H9 (cell line): ENCODE data around the gene RAB31. TPM values are rescaled to one million over a fixed set of nuclear protein-coding genes. Genes with fewer than 3 reads are reported as not detected.

Source experiments
- DNase-seq: peaks from one replicate; pipeline ENCODE4 v3.0.0-alpha.2; 2017
- H2AFZ ChIP-seq: one replicate; pipeline ENCODE4 v1.6.1; 2013; ENCODE audit warnings: mild to moderate bottlenecking, low read length, control low read depth, moderate library complexity
- H2AK5ac ChIP-seq: 2 replicates; pipeline ENCODE4 v1.6.1; 2013; ENCODE audit warnings: low read length, control low read depth, mixed read lengths; ENCODE audit not compliant: insufficient read length
- H2BK120ac ChIP-seq: one replicate; pipeline ENCODE4 v1.6.1; 2013; ENCODE audit warnings: low read depth, mild to moderate bottlenecking, low read length, control low read depth, inconsistent platforms; ENCODE audit not compliant: poor library complexity, severe bottlenecking
- H2BK12ac ChIP-seq: 2 replicates; pipeline ENCODE4 v1.6.1; 2013; ENCODE audit warnings: low read length, control low read depth, mixed read lengths, low read depth; ENCODE audit not compliant: insufficient read length
- H2BK15ac ChIP-seq: 2 replicates; pipeline ENCODE4 v1.6.1; 2013; ENCODE audit warnings: low read depth, low read length, control low read depth
- H2BK20ac ChIP-seq: one replicate; pipeline ENCODE4 v1.6.1; 2013; ENCODE audit warnings: low read depth, mild to moderate bottlenecking, low read length, control low read depth, inconsistent platforms; ENCODE audit not compliant: poor library complexity, severe bottlenecking
- H2BK5ac ChIP-seq: 2 replicates; pipeline ENCODE4 v1.6.1; 2013; ENCODE audit warnings: low read length, control low read depth, mixed read lengths; ENCODE audit not compliant: insufficient read length
- H3K14ac ChIP-seq: 2 replicates; pipeline ENCODE4 v1.6.1; 2013; ENCODE audit warnings: low read length, control low read depth; ENCODE audit not compliant: insufficient read depth
- H3K18ac ChIP-seq: 2 replicates; pipeline ENCODE4 v1.6.1; 2013; ENCODE audit warnings: low read depth, mild to moderate bottlenecking, mixed read lengths, low read length, control low read depth; ENCODE audit not compliant: insufficient read length
- H3K23ac ChIP-seq: 2 replicates; pipeline ENCODE4 v1.6.1; 2013; ENCODE audit warnings: low read length, control low read depth, mixed read lengths, low read depth; ENCODE audit not compliant: insufficient read length
- H3K23me2 ChIP-seq: 2 replicates; pipeline ENCODE4 v1.6.1; 2013; ENCODE audit warnings: low read depth, mild to moderate bottlenecking, mixed read lengths, low read length, control low read depth; ENCODE audit not compliant: insufficient read length, poor library complexity, severe bottlenecking
- H3K27ac ChIP-seq: 2 replicates; pipeline ENCODE4 v1.5.1; 2013; ENCODE audit warnings: low read length, control low read depth, mixed read lengths, low read depth; ENCODE audit not compliant: insufficient read length
- H3K27me3 ChIP-seq: 2 replicates; pipeline ENCODE4 v1.6.1; 2013; ENCODE audit warnings: low read length, control low read depth, inconsistent platforms; ENCODE audit not compliant: insufficient read depth
- H3K4ac ChIP-seq: 2 replicates; pipeline ENCODE4 v1.6.1; 2013; ENCODE audit warnings: low read depth, mild to moderate bottlenecking, control low read depth, inconsistent platforms, low read length, moderate library complexity
- H3K4me1 ChIP-seq: 2 replicates; pipeline ENCODE4 v1.6.1; 2013; ENCODE audit warnings: low read length, control low read depth, inconsistent platforms; ENCODE audit not compliant: insufficient read depth
- H3K4me2 ChIP-seq: 2 replicates; pipeline ENCODE4 v1.6.1; 2013; ENCODE audit warnings: low read length, control low read depth, mixed read lengths; ENCODE audit not compliant: insufficient read length, insufficient read depth
- H3K56ac ChIP-seq: 2 replicates; pipeline ENCODE4 v1.6.1; 2013; ENCODE audit warnings: low read depth, mild to moderate bottlenecking, mixed read lengths, low read length, control low read depth; ENCODE audit not compliant: insufficient read length
- H3K79me1 ChIP-seq: 2 replicates; pipeline ENCODE4 v1.6.1; 2013; ENCODE audit warnings: low read depth, mild to moderate bottlenecking, moderate library complexity, low read length, control low read depth, inconsistent platforms; ENCODE audit not compliant: insufficient read depth, poor library complexity, severe bottlenecking
- H3K79me2 ChIP-seq: 2 replicates; pipeline ENCODE4 v1.6.1; 2013; ENCODE audit warnings: low read length, control low read depth, inconsistent platforms; ENCODE audit not compliant: insufficient read depth
- H3K9ac ChIP-seq: 2 replicates; pipeline ENCODE4 v1.6.1; 2013; ENCODE audit warnings: low read length, control low read depth, mixed read lengths; ENCODE audit not compliant: insufficient read length; ENCODE audit errors: extremely low read depth
- H3K9me3 ChIP-seq: one replicate; pipeline ENCODE4 v1.6.1; 2013; ENCODE audit warnings: low read depth, low read length, inconsistent platforms; ENCODE audit not compliant: control insufficient read depth
- H3T11ph ChIP-seq: one replicate; pipeline ENCODE4 v1.6.1; 2013; ENCODE audit warnings: mild to moderate bottlenecking, low read length, control low read depth, inconsistent platforms
- H4K20me1 ChIP-seq: one replicate; pipeline ENCODE4 v1.6.1; 2013; ENCODE audit not compliant: control insufficient read depth, insufficient read length, insufficient read depth
- H4K5ac ChIP-seq: 2 replicates; pipeline ENCODE4 v1.6.1; 2013; ENCODE audit warnings: low read depth, mild to moderate bottlenecking, mixed read lengths, low read length, control low read depth; ENCODE audit not compliant: insufficient read length
- H4K8ac ChIP-seq: replicated peaks from 2 replicates; pipeline ENCODE4 v1.6.1; 2013; ENCODE audit warnings: low read length, control low read depth, mixed read lengths, low read depth; ENCODE audit not compliant: insufficient read length
- H4K91ac ChIP-seq: 2 replicates; pipeline ENCODE4 v1.6.1; 2013; ENCODE audit warnings: low read depth, mild to moderate bottlenecking, moderate library complexity, mixed read lengths, low read length, control low read depth; ENCODE audit not compliant: insufficient read length
- H3K27ac Mint-ChIP-seq, 3 experiments: 2 replicates in 2 of 3; 3 replicates in 1 of 3; pipeline ENCODE4 v1.8.0; 2020 to 2021; ENCODE audit warnings: mixed read lengths in 3 of 3, mild to moderate bottlenecking in 1 of 3, moderate library complexity in 1 of 3
- H3K27me3 Mint-ChIP-seq: 2 replicates; pipeline ENCODE4 v1.8.0; 2021; ENCODE audit warnings: low read depth, mild to moderate bottlenecking, moderate library complexity, mixed read lengths
- H3K36me3 Mint-ChIP-seq, 3 experiments: 2 replicates in 2 of 3; 3 replicates in 1 of 3; pipeline ENCODE4 v1.8.0; 2020 to 2021; ENCODE audit warnings: low read depth in 3 of 3, mixed read lengths in 3 of 3; ENCODE audit not compliant: insufficient read depth in 1 of 3
- H3K4me1 Mint-ChIP-seq, 2 experiments: 2 replicates each; pipeline ENCODE4 v1.8.0; 2020; ENCODE audit warnings: mixed read lengths in 2 of 2
- H3K4me3 Mint-ChIP-seq, 2 experiments: 2 replicates in 1 of 2; 3 replicates in 1 of 2; pipeline ENCODE4 v1.8.0; 2020 to 2021; ENCODE audit warnings: mild to moderate bottlenecking in 2 of 2, mixed read lengths in 2 of 2, moderate library complexity in 1 of 2
- H3K9me3 Mint-ChIP-seq, 2 experiments: 2 replicates in 1 of 2; 3 replicates in 1 of 2; pipeline ENCODE4 v1.8.0; 2020; ENCODE audit warnings: mild to moderate bottlenecking in 2 of 2, mixed read lengths in 2 of 2, moderate library complexity in 1 of 2
- CTCF ChIP-seq: fragments of 200-600 bp; sonication (generic); conservative IDR thresholded peaks from 3 replicates; pipeline ENCODE4 v1.8.0; 2021; ENCODE audit warnings: antibody characterized with exemption, mild to moderate bottlenecking
- WGBS: extraction: QIAGEN DNeasy Blood & Tissue Kit; methylation state at CpG from one replicate; pipeline ENCODE4 v1.1.7; 2013; ENCODE audit warnings: missing lambda C conversion rate, low lambda C conversion rate, mixed read lengths; ENCODE audit not compliant: insufficient read length; ENCODE audit errors: extremely low coverage; 5-methylcytosine and 5-hydroxymethylcytosine counted together
- total RNA-seq: library from RNA; stranded (reverse); gene quantifications from 2 replicates; pipeline ENCODE4 v1.2.1, GENCODE V29; 2021

RAB31 gene
- total RNA-seq, 1 experiment from 2014 or later, result 22.4 TPM

GRCh38 chr18:9735879-9736278, 27.8 kb downstream of the RAB31 start:
- no peak for TF ChIP-seq CTCF
- H2BK5ac ChIP-seq, result no peak overlapping the region
- H2BK15ac ChIP-seq, result no peak overlapping the region
- no CpG with 5 or more reads among the region's 4 CpGs for WGBS
- Mint-ChIP-seq H3K27ac (no peak overlapping the region; a peak in 1 of 7 replicates), H3K36me3 (no peaks in the 10 kb centered on the region), H3K27me3 (no peaks in the 10 kb centered on the region), H3K4me3 (no peak overlapping the region), H3K9me3 (no peaks in the 10 kb centered on the region), H3K4me1 (peaks cover 10 to 13% of the 10 kb centered on the region in 2 experiments)
- no peak overlapping the region for H2BK120ac ChIP-seq
- no peak overlapping the region for H3K23ac ChIP-seq
- H2BK12ac ChIP-seq, result no peak overlapping the region
- no peaks in the 10 kb centered on the region for H3K9me3 ChIP-seq
- no peaks in the 10 kb centered on the region for H3K27me3 ChIP-seq
- H3K4me2 ChIP-seq, result no peak overlapping the region
- no peaks in the 10 kb centered on the region for H3K79me1 ChIP-seq
- no peak overlapping the region for H3K27ac ChIP-seq
- H3K9ac ChIP-seq, result no peak overlapping the region
- H3K4me1 ChIP-seq, result no peaks in the 10 kb centered on the region
- H3K23me2 ChIP-seq, result no peaks in the 10 kb centered on the region
- H3K79me2 ChIP-seq, result no peaks in the 10 kb centered on the region
- H2BK20ac ChIP-seq, result no peak overlapping the region
- no peak overlapping the region for H4K8ac ChIP-seq
- H2AFZ ChIP-seq, result no peak overlapping the region
- DNase-seq, result no peak
- no peak overlapping the region for H4K5ac ChIP-seq
- H2AK5ac ChIP-seq, result no peak overlapping the region
- H3K56ac ChIP-seq, result no peak overlapping the region
- no peak overlapping the region for H4K91ac ChIP-seq
- no peak overlapping the region for H3K4ac ChIP-seq
- H3T11ph ChIP-seq, result no peak overlapping the region
- H3K14ac ChIP-seq, result no peak overlapping the region
- no peak overlapping the region for H3K18ac ChIP-seq
- no peaks in the 10 kb centered on the region for H4K20me1 ChIP-seq
